Cardiac septum (tissue), 1 donor: ENCODE data around the gene HEG1. TPM values are rescaled to one million over a fixed set of nuclear protein-coding genes. Genes with fewer than 3 reads are reported as not detected.
"Not testable (repeated sequence)": the region's sequence is repeated elsewhere in the genome, so short reads cannot be mapped to it uniquely, and the experiment has no call there.

Experiments used
- DNase-seq: peaks from one replicate; pipeline ENCODE4 v3.0.0-alpha.2; 2020; ENCODE audit warnings: low spot score
- intact Hi-C: fragments of 100-400 bp; cut with DNase I; formaldehyde crosslinking; loops from one replicate; pipeline ENCODE4 v1.14.0; 2022
- total RNA-seq: library from RNA; stranded (reverse); fragmentation: NEBNext Ultra II Directional; extraction: Animal tissue kit (Norgen Biotek cat#: 25700); gene quantifications from one replicate; pipeline ENCODE4 v1.2.1, GENCODE V29; 2021
- donor health status: DM: no; HTN: no; CAD: no.

HEG1 gene
- total RNA-seq, 1 donor from 2014 or later, result 151 TPM

- no peak for DNase-seq
- intact Hi-C loops, result no loop called here
These were observed 85.7 kb downstream of the HEG1 start for GRCh38 chr3:124969963-124970722.

DNA sequence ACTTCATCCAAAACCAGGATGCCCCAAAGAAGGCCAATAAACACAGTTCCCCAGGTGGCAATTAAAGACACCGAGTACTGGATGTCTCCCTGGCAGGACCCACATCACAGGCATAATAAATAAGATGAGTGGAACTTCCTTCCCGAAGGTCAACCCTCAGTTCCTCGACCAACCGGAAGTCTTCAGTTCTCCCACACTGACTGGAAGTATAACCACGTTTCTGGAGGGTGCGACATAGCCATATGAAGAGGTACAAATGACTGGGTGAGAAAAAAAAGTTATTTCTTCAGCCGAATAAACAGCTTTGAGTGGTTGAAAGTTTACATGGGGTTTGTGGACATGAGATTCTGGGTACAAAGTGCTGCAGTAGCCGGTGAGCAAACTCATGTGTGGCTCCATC is 86.6 kb downstream of the HEG1 start:
- intact Hi-C loops, result no loop called here
- no peak for DNase-seq

DNA sequence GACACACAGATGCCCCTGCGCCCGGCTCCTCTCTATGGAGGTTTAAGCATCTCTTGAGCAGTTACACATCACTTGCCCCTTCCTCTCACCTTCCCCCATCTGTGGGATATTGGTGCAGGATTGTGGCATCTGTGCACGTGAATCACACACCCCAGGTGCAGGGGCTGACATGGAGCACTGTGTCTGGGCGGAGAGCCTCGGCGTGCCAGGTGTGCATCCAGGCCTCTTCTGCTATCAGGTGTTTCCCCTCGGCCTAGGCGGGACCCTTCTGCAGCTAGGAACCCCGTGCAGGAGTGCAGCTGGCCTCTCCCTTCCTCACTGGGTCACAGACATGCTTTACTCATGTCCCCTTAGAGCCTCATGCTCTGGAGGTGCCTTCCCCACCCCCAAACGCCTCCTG is 87.8 kb downstream of the HEG1 start:
- intact Hi-C loops, result no loop called here
- DNase-seq, result no peak

DNA sequence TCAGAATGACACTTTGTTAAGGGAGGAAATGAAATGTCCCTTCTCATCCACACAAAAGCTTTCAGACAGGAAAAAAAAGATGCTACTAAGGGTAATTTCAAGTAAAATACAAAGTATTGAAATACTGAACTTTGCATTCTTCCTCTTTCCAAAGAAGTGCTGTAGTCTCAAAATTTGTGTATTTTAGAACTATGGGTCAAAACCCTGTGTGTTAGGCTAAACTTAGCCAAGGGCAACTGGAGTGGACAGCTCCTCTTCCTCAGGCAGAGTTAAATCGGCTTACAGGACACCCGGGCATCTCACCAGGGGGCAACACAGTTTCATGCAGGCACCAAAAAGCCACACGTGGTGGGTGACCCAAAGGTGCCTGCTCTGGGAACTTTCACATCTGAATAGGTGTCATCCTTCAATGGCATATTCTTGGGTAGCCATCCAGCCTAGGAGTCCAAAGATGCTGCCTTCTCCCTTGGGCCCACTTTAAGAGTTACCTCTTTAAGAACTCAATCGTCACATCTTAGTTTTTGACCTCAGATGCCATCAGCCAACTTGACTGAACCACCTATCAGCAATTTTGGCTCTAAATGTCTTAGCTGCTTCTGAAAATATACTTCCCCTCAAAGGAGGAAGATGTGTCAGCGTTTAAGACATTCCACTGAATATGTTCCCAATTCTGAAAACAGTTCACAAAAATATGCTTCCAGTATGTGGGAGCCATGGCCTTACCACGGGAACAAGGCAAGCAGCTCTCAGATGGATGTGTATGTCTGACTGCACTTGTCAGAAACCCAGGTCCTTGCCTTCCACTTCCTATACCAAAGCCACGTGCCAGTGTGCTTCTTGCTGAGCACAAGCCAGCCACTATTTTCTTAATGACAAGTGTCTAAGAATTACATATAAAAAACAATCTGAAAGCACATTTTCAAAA is 89.0 kb downstream of the HEG1 start:
- intact Hi-C loops, result no loop called here

GRCh38 chr3:124965413-124965812 is 90.4 kb downstream of the HEG1 start:
- no peak for DNase-seq
- intact Hi-C loops, result no loop called here

More for the DNA sequence above, 89.0 kb downstream of the HEG1 start:
- DNase-seq, result no peak

GRCh38 chr3:124964387-124964786 is 91.4 kb downstream of the HEG1 start:
- no peak for DNase-seq
- intact Hi-C loops, result no loop called here

DNA sequence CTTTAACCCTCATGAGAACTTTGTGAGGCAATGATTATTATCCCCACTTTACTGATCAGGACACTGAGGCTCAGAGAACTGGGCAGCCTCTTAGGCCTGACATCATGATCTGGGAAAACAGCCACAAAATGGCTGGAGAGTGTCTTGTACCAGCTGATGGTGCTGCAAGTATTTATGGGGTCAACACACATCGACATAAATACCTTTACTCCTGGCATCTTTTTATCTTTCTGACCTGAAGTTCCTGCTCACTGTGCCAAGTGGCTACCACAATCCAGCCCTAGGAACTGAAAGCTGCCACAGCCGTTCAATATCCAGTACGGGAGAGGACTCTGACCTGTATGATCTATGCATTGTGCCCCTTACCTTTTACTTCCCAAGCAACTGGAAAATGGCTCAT is 92.0 kb downstream of the HEG1 start:
- intact Hi-C loops, result no loop called here
- DNase-seq, result no peak

- DNase-seq, result no peak
- intact Hi-C loops, result no loop called here
These were observed 93.3 kb downstream of the HEG1 start for GRCh38 chr3:124962403-124962940.

DNA sequence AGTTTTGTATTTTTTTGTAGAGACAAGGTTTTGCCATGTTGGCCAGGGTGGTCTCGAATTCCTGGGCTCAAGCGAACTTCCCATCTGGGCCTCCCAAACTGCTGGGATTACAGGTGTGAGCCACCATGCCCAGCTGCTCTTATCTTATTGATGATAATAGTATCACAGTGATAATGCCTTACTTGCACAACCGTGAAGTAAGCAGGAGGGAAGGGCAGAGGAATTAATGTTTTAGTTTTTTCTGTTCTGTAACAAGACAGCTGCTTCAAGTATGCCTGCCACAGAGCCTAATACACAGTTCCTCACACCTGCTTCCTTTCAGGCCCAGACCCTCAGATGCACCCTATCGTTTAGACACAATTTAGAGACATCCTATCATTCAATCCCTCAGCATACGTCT is 95.1 kb downstream of the HEG1 start:
- intact Hi-C loops, result no loop called here
- DNase-seq, result no peak

- intact Hi-C loops, result no loop called here
- no peak for DNase-seq
These were observed 95.7 kb downstream of the HEG1 start for GRCh38 chr3:124960105-124960504.

DNA sequence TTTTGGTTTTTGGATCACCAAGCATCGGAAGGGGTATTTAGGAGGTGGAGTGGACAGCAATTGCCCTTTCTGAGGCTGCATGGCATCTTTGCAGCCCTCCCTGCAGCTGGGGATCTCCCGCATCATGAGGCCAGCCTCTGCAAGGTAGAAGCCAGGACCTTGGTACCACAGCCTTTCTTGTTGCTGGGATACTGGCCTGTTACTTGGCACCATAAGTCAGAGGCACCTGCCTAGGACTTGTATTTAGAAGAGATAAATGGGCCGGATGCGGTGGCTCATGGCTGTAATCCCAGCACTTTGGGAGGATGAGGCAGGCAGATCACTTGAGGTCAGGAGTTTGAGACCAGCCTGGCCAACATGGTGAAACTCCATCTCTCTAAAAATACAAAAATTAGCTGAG is 97.8 kb downstream of the HEG1 start:
- DNase-seq, intact Hi-C loops: not testable (repeated sequence)

DNA sequence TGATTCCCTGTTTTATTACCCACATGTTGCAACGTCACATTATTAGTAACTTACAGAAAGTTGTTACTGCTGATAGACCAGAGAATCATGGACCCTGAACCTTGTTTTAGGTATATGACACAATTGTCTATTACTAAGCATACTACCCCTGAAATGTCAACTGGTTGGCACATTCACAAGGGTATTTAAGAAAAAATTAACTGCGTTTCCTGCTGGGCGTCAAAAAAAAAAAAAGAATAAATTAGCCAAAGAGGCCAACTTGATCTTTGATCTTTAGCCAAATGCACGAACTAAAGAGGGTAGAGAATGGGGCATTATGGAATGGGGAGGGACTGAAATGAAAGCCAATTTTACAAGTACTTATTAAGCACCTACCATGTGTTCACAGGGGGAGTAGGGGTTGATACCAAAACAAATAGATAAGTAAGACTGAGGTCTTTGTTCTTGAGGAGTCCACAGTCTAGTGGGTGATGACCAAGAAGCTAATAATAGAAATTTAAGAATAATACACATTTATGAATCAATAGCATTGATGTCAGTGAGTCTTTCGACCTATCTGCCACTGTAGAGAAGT is 103.4 kb downstream of the HEG1 start:
- intact Hi-C loops, result no loop called here

GRCh38 chr3:124951511-124952281 is 104.1 kb downstream of the HEG1 start:
- intact Hi-C loops, result no loop called here
- DNase-seq, result no peak

More for the DNA sequence above, 103.4 kb downstream of the HEG1 start:
- DNase-seq, result no peak

- no peak for DNase-seq
- intact Hi-C loops, result no loop called here
These were observed 105.8 kb downstream of the HEG1 start for GRCh38 chr3:124950026-124950425.

- no peak for DNase-seq
- intact Hi-C loops, result no loop called here
These were observed 113.2 kb downstream of the HEG1 start for GRCh38 chr3:124942613-124943012.

DNA sequence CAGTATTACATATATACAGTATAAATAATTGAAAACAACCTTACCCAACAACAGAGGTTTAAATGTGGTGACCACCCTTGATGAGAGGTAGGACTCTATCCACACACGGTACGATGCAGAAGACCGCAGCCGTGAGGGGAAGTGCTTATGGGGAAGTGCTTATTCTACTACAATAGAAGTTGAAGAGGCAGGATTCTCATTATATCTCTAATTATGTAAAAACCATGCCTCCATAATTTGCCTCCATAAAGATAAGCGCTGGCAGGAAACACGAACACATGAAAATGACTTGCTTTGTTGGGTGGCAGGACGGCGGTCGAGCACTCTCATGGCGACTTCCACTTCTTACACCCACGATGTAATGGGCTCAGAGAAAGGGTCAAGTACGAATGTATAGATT is 114.0 kb downstream of the HEG1 start:
- no peak for DNase-seq
- intact Hi-C loops, result no loop called here

- no peak for DNase-seq
- intact Hi-C loops, result no loop called here
These were observed 116.1 kb downstream of the HEG1 start for GRCh38 chr3:124939661-124940060.

- intact Hi-C loops, result no loop called here
- no peak for DNase-seq
These were observed 116.9 kb downstream of the HEG1 start for GRCh38 chr3:124938896-124939295.

DNA sequence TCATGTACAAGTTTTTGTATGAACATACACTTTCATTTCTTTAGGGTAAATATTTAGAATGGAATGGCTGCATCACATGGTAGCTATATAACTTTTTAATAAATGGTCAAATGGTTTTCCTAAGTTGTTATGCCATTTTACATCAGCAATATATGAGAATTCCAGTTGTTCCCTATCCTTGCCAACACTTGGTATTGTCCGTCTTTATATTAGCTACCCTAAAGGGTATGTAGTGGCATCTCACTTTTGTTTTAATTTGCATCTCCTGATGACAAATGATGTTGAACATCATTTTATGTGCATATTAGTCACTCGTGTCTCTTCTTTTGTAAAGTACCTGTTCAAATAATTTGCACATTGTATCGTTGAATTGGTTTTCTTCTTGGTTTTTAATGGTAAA is 118.7 kb downstream of the HEG1 start:
- no peak for DNase-seq
- intact Hi-C loops, result no loop called here
